Transverse colon (tissue), 4 donors: ENCODE measurements around the gene UBXN10. TPM values are rescaled to one million over a fixed set of nuclear protein-coding genes. Genes with fewer than 3 reads are reported as not detected.

Source experiments
- DNase-seq: peaks from one replicate; pipeline ENCODE4 v3.0.0-alpha.2; 2019
- H3K27ac ChIP-seq, 4 donors: fragments of 200-600 bp; sonication (generic); 2 replicates each; pipeline ENCODE4 v1.5.1; 2016 to 2018; ENCODE audit warnings: inconsistent platforms in 4 of 4
- H3K27me3 ChIP-seq: fragments of 200-600 bp; sonication (generic); 2 replicates; pipeline ENCODE4 v1.5.1; 2017; ENCODE audit warnings: inconsistent platforms
- H3K36me3 ChIP-seq, 4 donors: fragments of 200-600 bp; sonication (generic); 2 replicates each; pipeline ENCODE4 v1.5.1; 2017 to 2019; ENCODE audit warnings: inconsistent platforms in 4 of 4
- H3K4me1 ChIP-seq, 4 donors: fragments of 200-600 bp; sonication (generic); 2 replicates each; pipeline ENCODE4 v1.5.1; 2017 to 2020; ENCODE audit warnings: inconsistent platforms in 4 of 4
- H3K4me3 ChIP-seq, 4 donors: fragments of 200-600 bp; sonication (generic); 1 replicate in 1 of 4; 2 replicates in 3 of 4; pipeline versions ENCODE4 v1.5.1 to v1.6.1; 2017 to 2019; ENCODE audit warnings: inconsistent platforms in 4 of 4
- H3K9me3 ChIP-seq, 2 donors: fragments of 200-600 bp; sonication (generic); 2 replicates each; pipeline ENCODE4 v1.5.1; 2017 to 2019; ENCODE audit warnings: inconsistent platforms in 2 of 2
- EP300 ChIP-seq: sonication (generic); formaldehyde crosslinking; IDR thresholded peaks from one replicate; pipeline ENCODE4 v1.6.1; 2017; ENCODE audit warnings: antibody characterized with exemption, low read depth
- POLR2A ChIP-seq: fragments of 450-650 bp; IDR thresholded peaks from one replicate; pipeline ENCODE4 v1.6.1; 2016; ENCODE audit warnings: antibody characterized with exemption, mild to moderate bottlenecking, moderate library complexity
- POLR2AphosphoS5 ChIP-seq, 3 donors: sonication (generic); formaldehyde crosslinking; IDR thresholded peaks; one replicate each; pipeline ENCODE4 v1.6.1; 2016; ENCODE audit warnings: antibody characterized with exemption in 3 of 3
- WGBS, 2 donors: methylation state at CpG; one replicate each; pipeline ENCODE4 v1.1.5; 2018; ENCODE audit warnings: low coverage in 1 of 2; 5-methylcytosine and 5-hydroxymethylcytosine counted together
- in situ Hi-C, 4 donors: fragments of 200-750 bp; cut with MboI; loops; one replicate each; pipeline versions ENCODE4 v1.15.0 to v1.15.1; 2017; ENCODE audit warnings: low sequenced_read_pairs in 3 of 4, low pct_ligation_motif_present in 1 of 4, low pct_unique_long_range_greater_than_20kb in 1 of 4
- intact Hi-C: fragments of 100-400 bp; cut with DNase I; formaldehyde crosslinking; loops from one replicate; pipeline ENCODE4 v1.15.1; 2023; ENCODE audit warnings: low total_unique reads
- total RNA-seq, 4 donors: library from RNA; depleted of rRNA; stranded (reverse); fragments of >200 nt; gene quantifications; one replicate each; pipeline ENCODE4 v1.1.0, GENCODE V29; 2016
- TF ChIP-seq, protein P1 (sequence below), 5 experiments: fragments of 200-600 bp in 3 of 5; fragments of 450-650 bp in 2 of 5; sonication (generic) in 3 of 5; IDR thresholded peaks; 1 replicate in 2 of 5; 2 replicates in 3 of 5; pipeline ENCODE4 v1.5.1; 2016 to 2017; ENCODE audit warnings: antibody characterized with exemption in 5 of 5, inconsistent platforms in 3 of 5, mild to moderate bottlenecking in 2 of 5, moderate library complexity in 1 of 5

The UBXN10 gene
- total RNA-seq, 4 donors from 2014 or later: 4.3 to 15.3 (median 5.8) TPM

DNA sequence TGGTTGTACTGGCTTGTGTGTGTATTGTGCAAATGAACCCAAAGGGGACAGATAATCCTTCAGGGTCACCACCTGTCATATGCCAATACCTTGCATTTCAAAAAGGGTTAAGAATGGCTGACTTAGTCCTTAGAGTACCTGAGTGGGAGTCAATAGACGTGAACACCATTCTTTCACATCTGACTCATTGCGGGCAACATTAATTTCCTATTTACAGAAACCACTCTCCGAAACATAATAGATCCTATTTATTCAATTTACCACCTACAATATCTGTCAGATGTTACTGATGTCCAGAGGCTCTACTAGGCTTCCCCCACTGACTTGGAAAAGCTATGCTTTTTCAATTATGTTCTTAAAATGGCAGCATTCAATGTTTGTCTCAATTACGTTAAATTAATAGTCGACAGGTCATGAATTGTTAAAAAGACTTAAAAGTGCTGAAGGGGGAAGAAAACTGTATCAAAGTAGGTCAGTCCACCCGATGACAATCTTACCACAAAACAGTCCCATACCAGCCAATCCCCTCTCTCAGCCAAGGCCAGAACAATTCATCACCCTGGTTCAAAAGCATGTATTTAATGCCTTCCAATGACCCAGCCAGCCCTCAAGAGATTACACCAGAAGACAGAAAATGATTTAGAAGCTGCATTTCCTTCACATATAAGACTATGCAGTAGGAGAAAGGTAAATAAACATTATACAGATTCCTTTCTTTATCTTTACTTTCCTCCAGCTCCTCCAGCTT, 49.1 kb downstream of the UBXN10 start:
- intact Hi-C loops (no loop called here), in situ Hi-C loops (no loop called here)
- H3K27ac ChIP-seq: no peak overlapping the region
- DNase-seq: no peak
- peaks cover 0 to 9% (median 3%) of the 10 kb centered on the region in 4 donors for H3K4me1 ChIP-seq
- 75 to 80% methylated on average over 6 of the region's 6 CpGs for WGBS, 2 donors
- H3K36me3 ChIP-seq: no peaks in the 10 kb centered on the region
- H3K9me3 ChIP-seq: no peaks in the 10 kb centered on the region
- peaks cover 9% of the 10 kb centered on the region for H3K27me3 ChIP-seq
- H3K4me3 ChIP-seq: no peak overlapping the region
- TF ChIP-seq POLR2A (no peak), EP300 (no peak), POLR2AphosphoS5 (IDR thresholded peaks at IDR 0.05) (no peak)
- TF ChIP-seq, protein P1, sequence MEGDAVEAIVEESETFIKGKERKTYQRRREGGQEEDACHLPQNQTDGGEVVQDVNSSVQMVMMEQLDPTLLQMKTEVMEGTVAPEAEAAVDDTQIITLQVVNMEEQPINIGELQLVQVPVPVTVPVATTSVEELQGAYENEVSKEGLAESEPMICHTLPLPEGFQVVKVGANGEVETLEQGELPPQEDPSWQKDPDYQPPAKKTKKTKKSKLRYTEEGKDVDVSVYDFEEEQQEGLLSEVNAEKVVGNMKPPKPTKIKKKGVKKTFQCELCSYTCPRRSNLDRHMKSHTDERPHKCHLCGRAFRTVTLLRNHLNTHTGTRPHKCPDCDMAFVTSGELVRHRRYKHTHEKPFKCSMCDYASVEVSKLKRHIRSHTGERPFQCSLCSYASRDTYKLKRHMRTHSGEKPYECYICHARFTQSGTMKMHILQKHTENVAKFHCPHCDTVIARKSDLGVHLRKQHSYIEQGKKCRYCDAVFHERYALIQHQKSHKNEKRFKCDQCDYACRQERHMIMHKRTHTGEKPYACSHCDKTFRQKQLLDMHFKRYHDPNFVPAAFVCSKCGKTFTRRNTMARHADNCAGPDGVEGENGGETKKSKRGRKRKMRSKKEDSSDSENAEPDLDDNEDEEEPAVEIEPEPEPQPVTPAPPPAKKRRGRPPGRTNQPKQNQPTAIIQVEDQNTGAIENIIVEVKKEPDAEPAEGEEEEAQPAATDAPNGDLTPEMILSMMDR (IDR thresholded peaks at IDR 0.05): no peak

DNA sequence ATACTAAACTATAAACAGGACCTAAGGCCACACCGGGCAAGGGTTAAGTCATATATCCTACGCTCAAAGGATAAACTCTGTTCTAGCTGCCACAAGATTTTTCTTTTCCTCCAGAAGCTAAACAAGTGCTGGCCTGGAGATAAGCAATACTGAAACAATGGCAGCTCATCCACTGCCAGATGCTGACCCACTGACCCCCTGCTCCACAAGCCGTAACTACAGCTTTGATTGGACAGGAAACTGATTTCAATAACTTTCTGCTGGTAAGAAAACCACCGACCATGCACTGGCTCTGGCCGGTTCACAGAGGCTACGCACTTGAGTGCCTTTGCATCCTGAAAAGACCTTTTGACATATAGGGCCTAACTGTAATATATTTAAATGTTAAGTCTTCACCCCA, 51.8 kb downstream of the UBXN10 start:
- TF ChIP-seq POLR2A: no peak
- TF ChIP-seq, protein P1 (IDR thresholded peaks at IDR 0.05): no peak
- TF ChIP-seq EP300: no peak
- TF ChIP-seq POLR2AphosphoS5 (IDR thresholded peaks at IDR 0.05): no peak
- WGBS, 2 donors: 53 to 56% methylated on average over 2 to 6 of the region's 6 CpGs
- DNase-seq: no peak
- intact Hi-C loops (no loop called here), in situ Hi-C loops (no loop called here)
- H3K27ac ChIP-seq: no peak overlapping the region
- peaks cover 0 to 9% (median 3%) of the 10 kb centered on the region in 4 donors for H3K4me1 ChIP-seq
- peaks cover 14% of the 10 kb centered on the region for H3K27me3 ChIP-seq
- no peaks in the 10 kb centered on the region for H3K9me3 ChIP-seq
- H3K36me3 ChIP-seq: no peaks in the 10 kb centered on the region
- no peak overlapping the region for H3K4me3 ChIP-seq

DNA sequence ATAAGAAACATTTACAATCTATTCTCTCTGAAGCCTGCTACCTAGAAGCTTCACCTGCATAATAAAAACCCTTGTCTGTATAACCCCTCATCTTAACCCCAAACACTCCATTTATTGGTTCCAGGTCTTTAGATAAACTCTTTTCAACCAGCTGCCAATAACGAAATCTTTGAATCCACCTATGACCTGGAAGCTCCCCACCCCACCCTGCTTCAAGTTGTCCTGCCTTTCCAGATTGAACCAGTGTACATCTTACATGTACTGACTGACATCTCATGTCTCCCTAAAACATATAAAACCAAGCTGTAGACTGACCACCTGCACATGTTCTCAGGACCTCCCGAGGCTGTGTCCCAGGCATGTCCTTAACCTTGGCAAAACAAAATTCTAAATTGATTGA, 54.1 kb downstream of the UBXN10 start:
- Histone ChIP-seq H3K27ac (peak overlapping the region in 1 of 4 donors; percentile 23), H3K27me3 (peaks cover 20% of the 10 kb centered on the region), H3K4me3 (no peak overlapping the region), H3K36me3 (no peaks in the 10 kb centered on the region), H3K9me3 (no peaks in the 10 kb centered on the region), H3K4me1 (no peaks in the 10 kb centered on the region)
- 20 to 55% methylated on average over 1 to 2 of the region's 2 CpGs for WGBS, 2 donors
- in situ Hi-C loops (no loop called here), intact Hi-C loops (no loop called here)
- DNase-seq: no peak
- no peak for TF ChIP-seq POLR2A
- TF ChIP-seq, protein P1 (IDR thresholded peaks at IDR 0.05): no peak
- TF ChIP-seq EP300: no peak
- TF ChIP-seq POLR2AphosphoS5 (IDR thresholded peaks at IDR 0.05): no peak

DNA sequence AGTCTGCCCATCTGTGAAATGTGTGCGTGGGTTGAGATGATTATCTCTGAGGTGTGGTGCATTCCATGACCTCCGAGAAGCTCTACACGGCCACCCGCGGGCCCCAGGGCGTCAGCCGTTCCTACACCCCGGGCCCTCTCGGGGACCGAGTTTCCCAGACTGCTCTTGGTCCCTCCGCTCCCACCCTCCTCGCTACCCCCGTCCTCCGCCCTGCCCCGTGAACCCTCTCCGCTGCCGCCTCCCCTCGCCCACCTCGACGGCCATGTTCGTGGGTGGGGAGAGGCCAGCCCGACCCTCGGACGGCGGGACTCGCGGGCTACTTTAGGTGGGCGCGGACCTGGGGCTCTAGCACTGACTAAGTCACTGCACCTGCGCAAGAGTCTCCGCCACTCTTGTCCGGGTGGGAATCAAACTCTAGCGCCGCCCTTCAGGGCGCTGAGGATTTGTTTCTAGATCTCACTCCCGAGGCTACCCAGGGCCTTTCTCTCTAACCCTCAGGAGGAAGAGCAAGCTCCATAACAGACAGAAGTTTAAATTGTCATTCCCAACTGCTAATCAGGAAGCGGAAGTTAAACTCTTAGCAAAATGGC, 57.1 kb downstream of the UBXN10 start:
- H3K4me3 ChIP-seq: no peak overlapping the region
- intact Hi-C loops (no loop called here), in situ Hi-C loops (no loop called here)
- TF ChIP-seq EP300: no peak
- TF ChIP-seq, protein P1 (IDR thresholded peaks at IDR 0.05): no peak
- no peak for TF ChIP-seq POLR2A
- no peak for TF ChIP-seq POLR2AphosphoS5 (IDR thresholded peaks at IDR 0.05)
- peaks cover 0 to 2% (median 0%) of the 10 kb centered on the region in 4 donors for H3K4me1 ChIP-seq
- H3K27ac ChIP-seq: no peak overlapping the region
- H3K27me3 ChIP-seq: peaks cover 14% of the 10 kb centered on the region
- 89 to 94% methylated on average over 11 to 33 of the region's 37 CpGs for WGBS, 2 donors
- DNase-seq: no peak
- no peaks in the 10 kb centered on the region for H3K9me3 ChIP-seq
- H3K36me3 ChIP-seq: no peaks in the 10 kb centered on the region

Other genes starting within 250 kb of the UBXN10 start
- 100 to 1,000 TPM in 1 of 4 donors, 10 to 100 TPM in 3; 14.9 to 154 (median 60.9) TPM for gene PLA2G2A, start 206.5 kb upstream of the UBXN10 start, total RNA-seq
- gene PLA2G5, start 115.9 kb upstream of the UBXN10 start, total RNA-seq: 1 to 10 TPM in 2 of 4 donors, under 1 TPM in 1, not detected in 1; 0.60 to 3.1 (median 2.9) TPM
- gene PLA2G2D, start 66.6 kb upstream of the UBXN10 start, total RNA-seq: under 1 TPM in 1 of 4 donors, not detected in 3; 0.16 TPM
- under 1 TPM in 1 of 4 donors, not detected in 3; 0.32 TPM for gene PLA2G2F, start 46.8 kb upstream of the UBXN10 start, total RNA-seq
- 1 to 10 TPM in 1 of 4 donors, under 1 TPM in 2, not detected in 1; 0.14 to 4.1 (median 0.16) TPM for gene PLA2G2C, start 422 bp downstream of the UBXN10 start, total RNA-seq
- not detected for gene VWA5B1, start 104.8 kb downstream of the UBXN10 start, total RNA-seq